OCI-LY3 (cell line): ENCODE data around the gene WDR72.

Source experiments
- H2AFZ ChIP-seq: fragments of 200-600, 300-600 bp; shearing (Covaris generic); 2 replicates; pipeline ENCODE4 v1.6.0; 2014; ENCODE audit warnings: antibody characterized with exemption, low read depth, low read length
- H3K27ac ChIP-seq: fragments of 200-600, 300-600 bp; sonication (generic); 2 replicates; pipeline ENCODE4 v1.5.1; 2014; ENCODE audit warnings: mild to moderate bottlenecking, low read length, moderate library complexity, mixed read lengths
- H3K27me3 ChIP-seq: fragments of 200-600, 300-600 bp; sonication (generic); 2 replicates; pipeline ENCODE4 v1.6.1; 2014; ENCODE audit warnings: low read depth, low read length, mixed read lengths
- H3K36me3 ChIP-seq: fragments of 200-600, 300-600 bp; sonication (generic); replicated peaks from 2 replicates; pipeline ENCODE3; 2014; ENCODE audit warnings: low read depth, low read length, mixed read lengths
- H3K4me1 ChIP-seq: fragments of 300-600, 200-600 bp; sonication (generic); 2 replicates; pipeline ENCODE4 v1.6.1; 2014; ENCODE audit warnings: low read length, mixed read lengths
- H3K4me2 ChIP-seq: fragments of 200-600, 300-600 bp; sonication (generic); 2 replicates; pipeline ENCODE4 v1.6.1; 2014; ENCODE audit warnings: low read length, mixed read lengths
- H3K4me3 ChIP-seq: fragments of 300-600, 200-600 bp; sonication (generic); 2 replicates; pipeline ENCODE4 v1.5.1; 2014; ENCODE audit warnings: antibody characterized with exemption, mild to moderate bottlenecking, low read length, moderate library complexity
- H3K79me2 ChIP-seq: fragments of 300-600, 200-600 bp; shearing (Covaris generic); 2 replicates; pipeline ENCODE4 v1.6.1; 2014; ENCODE audit warnings: mild to moderate bottlenecking, low read length, mixed read lengths
- H3K9ac ChIP-seq: fragments of 300-600, 200-600 bp; shearing (Covaris generic); 2 replicates; pipeline ENCODE4 v1.6.0; 2014; ENCODE audit warnings: mild to moderate bottlenecking, low read length, moderate library complexity
- H3K9me3 ChIP-seq: fragments of 200-600, 300-600 bp; shearing (Covaris generic); 2 replicates; pipeline ENCODE4 v1.6.1; 2014; ENCODE audit warnings: low read length, mixed read lengths; ENCODE audit not compliant: insufficient read depth
- H4K20me1 ChIP-seq: fragments of 200-600, 300-600 bp; sonication (generic); 2 replicates; pipeline ENCODE4 v1.6.1; 2016; ENCODE audit warnings: low read length, mixed read lengths; ENCODE audit not compliant: insufficient read depth
- CTCF ChIP-seq: fragments of 200-600, 300-600 bp; sonication (generic); IDR thresholded peaks from 2 replicates; pipeline ENCODE4 v1.5.1; 2014; ENCODE audit warnings: antibody characterized with exemption, low read length, low read depth
- EZH2phosphoT487 ChIP-seq: fragments of 200-600 bp; shearing (Covaris generic); IDR thresholded peaks from 2 replicates; pipeline ENCODE4 v1.6.1; 2018; ENCODE audit warnings: antibody characterized with exemption, mixed run types, low read depth

The WDR72 gene

GRCh38 chr15:53588773-53589172 is 170.7 kb downstream of the WDR72 start:
- no peaks in the 10 kb centered on the region for H3K36me3 ChIP-seq
- no peak overlapping the region for H3K9ac ChIP-seq
- no peaks in the 10 kb centered on the region; the same call in 1 of the 2 replicates for H3K27me3 ChIP-seq
- H3K9me3 ChIP-seq: no peaks in the 10 kb centered on the region
- no peak overlapping the region for H3K4me3 ChIP-seq
- no peaks in the 10 kb centered on the region for H3K79me2 ChIP-seq
- H2AFZ ChIP-seq: no peak overlapping the region
- H3K4me2 ChIP-seq: no peak overlapping the region
- TF ChIP-seq CTCF (no peak), EZH2phosphoT487 (no peak)
- H3K27ac ChIP-seq: no peak overlapping the region
- no peaks in the 10 kb centered on the region for H3K4me1 ChIP-seq
- H4K20me1 ChIP-seq: no peaks in the 10 kb centered on the region

GRCh38 chr15:53586799-53587198 is 172.7 kb downstream of the WDR72 start:
- Histone ChIP-seq H3K36me3 (no peaks in the 10 kb centered on the region), H2AFZ (no peak overlapping the region), H3K79me2 (no peaks in the 10 kb centered on the region), H4K20me1 (no peaks in the 10 kb centered on the region), H3K27ac (no peak overlapping the region), H3K9me3 (no peaks in the 10 kb centered on the region), H3K4me2 (0 out of 2 replicates have a peak overlapping the region, but pooled peaks have one; percentile 23), H3K27me3 (no peaks in the 10 kb centered on the region; the same call in 1 of the 2 replicates), H3K4me1 (no peaks in the 10 kb centered on the region), H3K9ac (no peak overlapping the region), H3K4me3 (no peak overlapping the region)
- peak; percentile 57 for TF ChIP-seq CTCF
- TF ChIP-seq EZH2phosphoT487: no peak

- no peak overlapping the region for H3K9ac ChIP-seq
- H3K4me1 ChIP-seq: no peaks in the 10 kb centered on the region
- no peak overlapping the region for H3K4me2 ChIP-seq
- TF ChIP-seq CTCF: no peak
- no peak for TF ChIP-seq EZH2phosphoT487
- H3K27ac ChIP-seq: no peak overlapping the region
- H3K9me3 ChIP-seq: no peaks in the 10 kb centered on the region
- H3K79me2 ChIP-seq: no peaks in the 10 kb centered on the region
- no peak overlapping the region for H2AFZ ChIP-seq
- no peaks in the 10 kb centered on the region for H3K36me3 ChIP-seq
- H4K20me1 ChIP-seq: no peaks in the 10 kb centered on the region
- H3K27me3 ChIP-seq: no peaks in the 10 kb centered on the region
- no peak overlapping the region for H3K4me3 ChIP-seq
These were observed 177.9 kb downstream of the WDR72 start for GRCh38 chr15:53581513-53581912.

- Histone ChIP-seq H3K4me2 (no peak overlapping the region), H3K79me2 (no peaks in the 10 kb centered on the region), H4K20me1 (no peaks in the 10 kb centered on the region), H3K36me3 (no peaks in the 10 kb centered on the region), H3K9ac (no peak overlapping the region), H3K27ac (no peak overlapping the region), H3K9me3 (no peaks in the 10 kb centered on the region), H3K4me3 (no peak overlapping the region), H3K4me1 (no peaks in the 10 kb centered on the region), H2AFZ (no peak overlapping the region), H3K27me3 (no peaks in the 10 kb centered on the region)
- TF ChIP-seq EZH2phosphoT487: no peak
These were observed 179.1 kb downstream of the WDR72 start for GRCh38 chr15:53580366-53580765.

GRCh38 chr15:53576841-53577240 is 182.6 kb downstream of the WDR72 start:
- Histone ChIP-seq H3K4me1 (no peaks in the 10 kb centered on the region), H4K20me1 (no peaks in the 10 kb centered on the region), H3K27me3 (no peaks in the 10 kb centered on the region), H3K9ac (no peak overlapping the region), H3K36me3 (no peaks in the 10 kb centered on the region), H3K4me2 (no peak overlapping the region), H2AFZ (no peak overlapping the region), H3K4me3 (no peak overlapping the region), H3K27ac (no peak overlapping the region), H3K79me2 (no peaks in the 10 kb centered on the region), H3K9me3 (no peaks in the 10 kb centered on the region)
- TF ChIP-seq EZH2phosphoT487 (no peak), CTCF (no peak)
